CD4-positive, alpha-beta T cell (primary cell): ENCODE measurements around the gene C4orf50. TPM values are rescaled to one million over a fixed set of nuclear protein-coding genes. Genes with fewer than 3 reads are reported as not detected.
"Not testable (repeated sequence)": the region's sequence is repeated elsewhere in the genome, so short reads cannot be mapped to it uniquely, and the experiment has no call there.

ENCODE experiments used
- ATAC-seq: fragments of 200-7000 bp; cut with Tn5 transposase; one replicate; pipeline ENCODE4 v1.10.0; 2022; ENCODE audit warnings: mild to moderate bottlenecking; ENCODE audit not compliant: poor library complexity
- CTCF ChIA-PET: fragments of 350-600 bp; sonication (Branson Sonifier 250); formaldehyde crosslinking; loops from one replicate; lab custom pipeline; 2021; ENCODE audit warnings: antibody characterized with exemption, inconsistent platforms; lab: Charles Lee
- POLR2A ChIA-PET: fragments of 350-600 bp; sonication (Branson Sonifier 250); formaldehyde crosslinking; loops from one replicate; lab custom pipeline; 2021; ENCODE audit warnings: antibody characterized with exemption, inconsistent platforms; lab: Charles Lee
- DNase-seq, 14 experiments: peaks; one replicate each; pipeline ENCODE4 v3.0.0-alpha.2; 2013 to 2020; ENCODE audit warnings: mixed read lengths in 2 of 14
- H3K27ac ChIP-seq, 2 donors: one replicate each; pipeline versions ENCODE4 v1.5.1 to v1.7.0; 2013; ENCODE audit warnings: low read length in 2 of 2, low read depth in 1 of 2, mild to moderate bottlenecking in 1 of 2
- H3K27me3 ChIP-seq, 2 experiments: 1 replicate in 1 of 2; 2 replicates in 1 of 2; pipeline versions ENCODE4 v1.6.1 to v1.7.0; 2013; ENCODE audit warnings: low read length in 2 of 2, control low read depth in 1 of 2, mild to moderate bottlenecking in 1 of 2, moderate library complexity in 1 of 2; ENCODE audit not compliant: insufficient read depth in 2 of 2, control insufficient read depth in 1 of 2
- H3K36me3 ChIP-seq: one replicate; pipeline ENCODE4 v1.6.1; 2013; ENCODE audit warnings: low read length, control low read depth; ENCODE audit not compliant: insufficient read depth
- H3K4me1 ChIP-seq: one replicate; pipeline ENCODE4 v1.6.1; 2013; ENCODE audit warnings: low read length, control low read depth; ENCODE audit not compliant: insufficient read depth
- H3K4me3 ChIP-seq: one replicate; pipeline ENCODE4 v1.5.1; 2013; ENCODE audit warnings: mild to moderate bottlenecking, low read length, moderate library complexity
- H3K9me3 ChIP-seq, 2 experiments: 1 replicate in 1 of 2; 2 replicates in 1 of 2; pipeline versions ENCODE4 v1.6.1 to v1.7.0; 2013; ENCODE audit warnings: low read length in 2 of 2, mild to moderate bottlenecking in 2 of 2, control low read depth in 1 of 2, moderate library complexity in 1 of 2; ENCODE audit not compliant: control insufficient read depth in 1 of 2, insufficient read depth in 1 of 2
- H3K27ac Mint-ChIP-seq: one replicate; pipeline ENCODE4 v1.8.0; 2020; ENCODE audit warnings: mixed read lengths
- H3K27me3 Mint-ChIP-seq: one replicate; pipeline ENCODE4 v1.8.0; 2021; ENCODE audit warnings: mixed read lengths
- H3K36me3 Mint-ChIP-seq: one replicate; pipeline ENCODE4 v1.8.0; 2021; ENCODE audit warnings: low read depth, mixed read lengths
- H3K4me1 Mint-ChIP-seq: one replicate; pipeline ENCODE4 v1.8.0; 2021; ENCODE audit warnings: low read depth, mixed read lengths
- H3K4me3 Mint-ChIP-seq: one replicate; pipeline ENCODE4 v1.8.0; 2020; ENCODE audit warnings: mild to moderate bottlenecking, mixed read lengths
- H3K9me3 Mint-ChIP-seq: one replicate; pipeline ENCODE4 v1.8.0; 2020; ENCODE audit warnings: mixed read lengths
- CTCF ChIP-seq: fragments of 200-600 bp; IDR thresholded peaks from one replicate; pipeline ENCODE4 v1.8.0; 2022; ENCODE audit warnings: antibody characterized with exemption, mild to moderate bottlenecking
- intact Hi-C, 2 experiments: fragments of 100-400 bp; cut with DNase I in 1 of 2; cut with micrococcal nuclease in 1 of 2; formaldehyde crosslinking; loops; one replicate each; pipeline versions ENCODE4 v1.15.1 to v1.9.0; 2023 to 2025; cut with DNase I, micrococcal nuclease
- total RNA-seq, 174 experiments: library from RNA in 2 of 174; stranded (reverse) in 2 of 174; gene quantifications; one replicate each; pipeline ENCODE4 v1.2.3 and lab custom pipeline; 2021 to 2026

C4orf50 gene
- total RNA-seq, 2 experiments from 2014 or later, result 0.16 to 0.20 TPM

GRCh38 chr4:6008766-6009385, 9.4 kb downstream of the C4orf50 start:
- ChIA-PET CTCF (no interaction called here), POLR2A (no interaction called here)
- Histone ChIP-seq H3K4me1 (no peaks in the 10 kb centered on the region), H3K36me3 (no peaks in the 10 kb centered on the region), H3K4me3 (no peak overlapping the region), H3K9me3 (no peaks in the 10 kb centered on the region), H3K27me3 (no peaks in the 10 kb centered on the region), H3K27ac (no peak overlapping the region)
- Mint-ChIP-seq H3K4me1 (no peaks in the 10 kb centered on the region), H3K27ac (no peak overlapping the region), H3K9me3 (no peaks in the 10 kb centered on the region), H3K4me3 (no peak overlapping the region), H3K27me3 (peaks cover 46% of the 10 kb centered on the region), H3K36me3 (no peaks in the 10 kb centered on the region)
- TF ChIP-seq CTCF, result no peak
- no peak for ATAC-seq
- intact Hi-C loops, result no loop called here
- no peak for DNase-seq

GRCh38 chr4:6008092-6008551, 10.1 kb downstream of the C4orf50 start:
- TF ChIP-seq CTCF, result no peak
- no peaks in the 10 kb centered on the region for H3K4me1 ChIP-seq
- H3K9me3 ChIP-seq, result peaks cover 0 to 3% of the 10 kb centered on the region in 2 experiments
- Mint-ChIP-seq H3K36me3 (no peaks in the 10 kb centered on the region), H3K9me3 (no peaks in the 10 kb centered on the region), H3K27ac (no peak overlapping the region), H3K27me3 (peaks cover 46% of the 10 kb centered on the region), H3K4me3 (no peak overlapping the region), H3K4me1 (no peaks in the 10 kb centered on the region)
- intact Hi-C loops, result no loop called here
- ATAC-seq, result no peak
- H3K27ac ChIP-seq, result no peak overlapping the region
- POLR2A ChIA-PET, result no interaction called here
- CTCF ChIA-PET, result no interaction called here
- H3K27me3 ChIP-seq, result no peaks in the 10 kb centered on the region
- H3K4me3 ChIP-seq, result no peak overlapping the region
- no peak for DNase-seq
- H3K36me3 ChIP-seq, result no peaks in the 10 kb centered on the region

GRCh38 chr4:6005175-6005574, 13.1 kb downstream of the C4orf50 start:
- peaks cover 2% of the 10 kb centered on the region for H3K9me3 Mint-ChIP-seq

GRCh38 chr4:6003485-6003884, 14.7 kb downstream of the C4orf50 start:
- CTCF ChIA-PET, result not testable (repeated sequence)

More at GRCh38 chr4:6005175-6005574, 13.1 kb downstream of the C4orf50 start:
- CTCF ChIA-PET, result no interaction called here
- H3K4me3 Mint-ChIP-seq, result no peak overlapping the region
- Histone ChIP-seq H3K27ac (no peak overlapping the region), H3K36me3 (no peaks in the 10 kb centered on the region), H3K4me1 (no peaks in the 10 kb centered on the region), H3K27me3 (no peaks in the 10 kb centered on the region), H3K9me3 (peaks cover 0 to 14% of the 10 kb centered on the region in 2 experiments), H3K4me3 (no peak overlapping the region)
- H3K36me3 Mint-ChIP-seq, result no peaks in the 10 kb centered on the region
- no peak for DNase-seq
- H3K27ac Mint-ChIP-seq, result no peak overlapping the region
- intact Hi-C loops, result no loop called here
- POLR2A ChIA-PET, result no interaction called here
- no peaks in the 10 kb centered on the region for H3K4me1 Mint-ChIP-seq
- no peak for TF ChIP-seq CTCF
- H3K27me3 Mint-ChIP-seq, result peaks cover 29% of the 10 kb centered on the region
- ATAC-seq, result no peak

More at GRCh38 chr4:6003485-6003884, 14.7 kb downstream of the C4orf50 start:
- H3K36me3 ChIP-seq, H3K27ac ChIP-seq, H3K4me1 Mint-ChIP-seq, ATAC-seq, POLR2A ChIA-PET, DNase-seq, H3K27me3 ChIP-seq, H3K36me3 Mint-ChIP-seq, H3K4me3 ChIP-seq, H3K4me3 Mint-ChIP-seq, H3K27ac Mint-ChIP-seq, H3K9me3 Mint-ChIP-seq, intact Hi-C loops, H3K4me1 ChIP-seq: not testable (repeated sequence)
- H3K27me3 Mint-ChIP-seq, result peaks cover 22% of the 10 kb centered on the region
- peaks cover 0 to 14% of the 10 kb centered on the region in 2 experiments for H3K9me3 ChIP-seq
